ENCODE measurements around the gene TSPAN32.

Gene TSPAN32

GRCh38 chr11:2314136-2314524, 12.3 kb downstream of the TSPAN32 start (continued):
- no peak for TF ChIP-seq TCF4 (CRISPR knock-in tag; IDR thresholded peaks at IDR 0.05; ENCODE audit: borderline replicate concordance)
- no peak for TF ChIP-seq CREB5 (CRISPR knock-in tag; IDR thresholded peaks at IDR 0.05; ENCODE audit: low read depth)

GRCh38 chr11:2314525-2315394, 12.9 kb downstream of the TSPAN32 start:
- peak; percentile 85 for ATAC-seq
- TF ChIP-seq CSDC2 (CRISPR knock-in tag; IDR thresholded peaks at IDR 0.05) (no peak), ESRRG (CRISPR knock-in tag; IDR thresholded peaks at IDR 0.05) (no peak), BACH2 (CRISPR knock-in tag; IDR thresholded peaks at IDR 0.05; ENCODE audit: borderline replicate concordance) (no peak), TCF4 (CRISPR knock-in tag; IDR thresholded peaks at IDR 0.05; ENCODE audit: borderline replicate concordance) (no peak), PPARA (CRISPR knock-in tag; IDR thresholded peaks at IDR 0.05; ENCODE audit: borderline replicate concordance) (no peak), OSR1 (CRISPR knock-in tag; IDR thresholded peaks at IDR 0.05) (no peak), ZC3H10 (CRISPR knock-in tag; IDR thresholded peaks at IDR 0.05) (no peak)

GRCh38 chr11:2315395-2316168, 13.8 kb downstream of the TSPAN32 start:
- ATAC-seq, result peak; percentile 28; the same call in 2 of the 3 replicates

More at GRCh38 chr11:2315395-2316168, 13.8 kb downstream of the TSPAN32 start:
- TF ChIP-seq ISL1 (CRISPR knock-in tag; IDR thresholded peaks at IDR 0.05) (no peak), ESRRG (CRISPR knock-in tag; IDR thresholded peaks at IDR 0.05) (no peak), SNAI2 (CRISPR knock-in tag; IDR thresholded peaks at IDR 0.05) (no peak), ZC3H10 (CRISPR knock-in tag; IDR thresholded peaks at IDR 0.05) (no peak), CREB5 (CRISPR knock-in tag; IDR thresholded peaks at IDR 0.05; ENCODE audit: low read depth) (no peak), TSHZ2 (CRISPR knock-in tag; IDR thresholded peaks at IDR 0.05) (no peak), RARB (CRISPR knock-in tag; IDR thresholded peaks at IDR 0.05) (no peak), TCF4 (CRISPR knock-in tag; IDR thresholded peaks at IDR 0.05; ENCODE audit: borderline replicate concordance) (no peak), ZNF8 (CRISPR knock-in tag; IDR thresholded peaks at IDR 0.05) (no peak), POU6F1 (CRISPR knock-in tag; IDR thresholded peaks at IDR 0.05; ENCODE audit: borderline replicate concordance, low read depth) (no peak), ZFP30 (CRISPR knock-in tag; IDR thresholded peaks at IDR 0.05) (no peak), ZNF565 (CRISPR knock-in tag; conservative IDR thresholded peaks at IDR 0.05; ENCODE audit: low read depth) (no peak), PATZ1 (CRISPR knock-in tag; IDR thresholded peaks at IDR 0.05; ENCODE audit: borderline replicate concordance) (no peak), BACH2 (CRISPR knock-in tag; IDR thresholded peaks at IDR 0.05; ENCODE audit: borderline replicate concordance) (no peak), PPARA (CRISPR knock-in tag; IDR thresholded peaks at IDR 0.05; ENCODE audit: borderline replicate concordance) (no peak), TOX (CRISPR knock-in tag; IDR thresholded peaks at IDR 0.05; ENCODE audit: borderline replicate concordance) (no peak), OSR1 (CRISPR knock-in tag; IDR thresholded peaks at IDR 0.05) (no peak), ARNTL (CRISPR knock-in tag; IDR thresholded peaks at IDR 0.05; ENCODE audit: borderline replicate concordance, low read depth) (no peak), CSRNP3 (CRISPR knock-in tag; IDR thresholded peaks at IDR 0.05) (no peak)

Data from SK-N-SH treated with all-trans-retinoic acid at 6 μM for 48 hours (cell line).